GM19240 (cell line): Measurements from ENCODE around the gene SELENON.

Experiments
- DNase-seq: peaks from one replicate; pipeline ENCODE4 v3.0.0; 2011; ENCODE audit warnings: low spot score; ENCODE audit not compliant: insufficient read length

The SELENON gene

GRCh38 chr1:25770541-25771220 is 29.3 kb upstream of the SELENON start:
- no peak for DNase-seq

GRCh38 chr1:25771221-25772114 is 28.5 kb upstream of the SELENON start:
- DNase-seq: no peak

GRCh38 chr1:25772164-25772563 is 27.8 kb upstream of the SELENON start:
- no peak for DNase-seq

GRCh38 chr1:25772692-25773245 is 27.2 kb upstream of the SELENON start:
- no peak for DNase-seq

- DNase-seq: no peak
Observed at GRCh38 chr1:25773441-25774125, 26.4 kb upstream of the SELENON start.

- DNase-seq: no peak
Observed at GRCh38 chr1:25774206-25774803, 25.7 kb upstream of the SELENON start.

- DNase-seq: no peak
Observed at GRCh38 chr1:25774921-25775771, 24.8 kb upstream of the SELENON start.

- DNase-seq: no peak
Observed at GRCh38 chr1:25779388-25779787, 20.6 kb upstream of the SELENON start.

- no peak for DNase-seq
Observed at GRCh38 chr1:25779894-25780293, 20.1 kb upstream of the SELENON start.

GRCh38 chr1:25780318-25781129 is 19.5 kb upstream of the SELENON start:
- no peak for DNase-seq

- DNase-seq: no peak
Observed at GRCh38 chr1:25781130-25781433, 18.9 kb upstream of the SELENON start.

- DNase-seq: no peak
Observed at GRCh38 chr1:25782608-25783201, 17.3 kb upstream of the SELENON start.

GRCh38 chr1:25784575-25785051 is 15.4 kb upstream of the SELENON start:
- no peak for DNase-seq

GRCh38 chr1:25785333-25786067 is 14.5 kb upstream of the SELENON start:
- no peak for DNase-seq

- DNase-seq: no peak
Observed at GRCh38 chr1:25786887-25787759, 12.9 kb upstream of the SELENON start.

GRCh38 chr1:25787760-25788166 is 12.2 kb upstream of the SELENON start:
- no peak for DNase-seq

GRCh38 chr1:25790472-25790871 is 9.5 kb upstream of the SELENON start:
- no peak for DNase-seq

GRCh38 chr1:25792115-25792514 is 7.9 kb upstream of the SELENON start:
- no peak for DNase-seq
